Gastroesophageal sphincter (tissue), 3 donors: ENCODE results near the gene PRDM12.

Source experiments
- POLR2A ChIP-seq, 2 donors: fragments of 450-650 bp; IDR thresholded peaks; one replicate each; pipeline ENCODE4 v1.6.1; 2017; ENCODE audit warnings: antibody characterized with exemption in 2 of 2, mild to moderate bottlenecking in 2 of 2, moderate library complexity in 1 of 2
- TF ChIP-seq, protein P1 (sequence below), 4 experiments: fragments of 200-600 bp in 2 of 4; fragments of 450-650 bp in 2 of 4; sonication (generic) in 1 of 4; IDR thresholded peaks; one replicate each; pipeline ENCODE4 v1.5.1; 2017 to 2019; ENCODE audit warnings: antibody characterized with exemption in 4 of 4, mild to moderate bottlenecking in 2 of 4, moderate library complexity in 2 of 4

DNA sequence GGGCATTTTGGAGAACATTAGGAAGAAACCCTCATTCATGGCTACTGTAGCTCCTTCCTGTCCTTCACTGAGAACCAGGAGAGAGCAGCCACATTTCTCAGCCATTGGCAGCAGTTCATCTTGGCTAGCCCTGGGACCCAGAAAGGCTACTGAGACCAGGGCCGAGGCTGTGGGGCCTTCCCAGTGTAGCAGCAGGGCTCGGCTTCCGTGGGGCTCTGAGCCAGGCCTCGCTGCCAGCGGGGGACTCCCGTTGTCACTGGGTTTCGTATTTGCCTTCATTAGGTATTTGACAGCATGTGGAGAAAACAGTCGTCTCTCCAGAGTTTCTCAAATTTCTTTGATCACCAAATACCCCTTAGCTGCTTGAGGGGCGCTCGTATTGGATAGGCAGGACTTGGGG, 37.3 kb upstream of the PRDM12 start:
- TF ChIP-seq, protein P1, sequence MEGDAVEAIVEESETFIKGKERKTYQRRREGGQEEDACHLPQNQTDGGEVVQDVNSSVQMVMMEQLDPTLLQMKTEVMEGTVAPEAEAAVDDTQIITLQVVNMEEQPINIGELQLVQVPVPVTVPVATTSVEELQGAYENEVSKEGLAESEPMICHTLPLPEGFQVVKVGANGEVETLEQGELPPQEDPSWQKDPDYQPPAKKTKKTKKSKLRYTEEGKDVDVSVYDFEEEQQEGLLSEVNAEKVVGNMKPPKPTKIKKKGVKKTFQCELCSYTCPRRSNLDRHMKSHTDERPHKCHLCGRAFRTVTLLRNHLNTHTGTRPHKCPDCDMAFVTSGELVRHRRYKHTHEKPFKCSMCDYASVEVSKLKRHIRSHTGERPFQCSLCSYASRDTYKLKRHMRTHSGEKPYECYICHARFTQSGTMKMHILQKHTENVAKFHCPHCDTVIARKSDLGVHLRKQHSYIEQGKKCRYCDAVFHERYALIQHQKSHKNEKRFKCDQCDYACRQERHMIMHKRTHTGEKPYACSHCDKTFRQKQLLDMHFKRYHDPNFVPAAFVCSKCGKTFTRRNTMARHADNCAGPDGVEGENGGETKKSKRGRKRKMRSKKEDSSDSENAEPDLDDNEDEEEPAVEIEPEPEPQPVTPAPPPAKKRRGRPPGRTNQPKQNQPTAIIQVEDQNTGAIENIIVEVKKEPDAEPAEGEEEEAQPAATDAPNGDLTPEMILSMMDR (IDR thresholded peaks at IDR 0.05), result no peak
- TF ChIP-seq POLR2A (IDR thresholded peaks at IDR 0.05), result no peak
